Activated CD4-positive, alpha-beta T cell treated with anti-CD3 and anti-CD28 coated beads for 36 hours (primary cell): Measurements from ENCODE around the gene CTDSPL. TPM values are rescaled to one million over a fixed set of nuclear protein-coding genes. Genes with fewer than 3 reads are reported as not detected.

ENCODE experiments used
- ATAC-seq: fragments of 200-7000 bp; cut with Tn5 transposase; one replicate; pipeline ENCODE4 v1.10.0; 2021; ENCODE audit warnings: mild to moderate bottlenecking, moderate library complexity
- CTCF ChIA-PET: fragments of 350-600 bp; sonication (Branson Sonifier 250); formaldehyde crosslinking; loops from one replicate; lab custom pipeline; 2021; ENCODE audit warnings: antibody characterized with exemption; lab: Charles Lee
- POLR2A ChIA-PET: fragments of 350-600 bp; sonication (Branson Sonifier 250); formaldehyde crosslinking; loops from one replicate; lab custom pipeline; 2021; ENCODE audit warnings: antibody characterized with exemption, inconsistent platforms; lab: Charles Lee
- DNase-seq: peaks from one replicate; pipeline ENCODE4 v3.0.0-alpha.2; 2020
- H3K27ac Mint-ChIP-seq: one replicate; pipeline ENCODE4 v1.8.0; 2021; ENCODE audit warnings: mixed read lengths
- H3K27me3 Mint-ChIP-seq: one replicate; pipeline ENCODE4 v1.8.0; 2021; ENCODE audit warnings: mixed read lengths
- H3K36me3 Mint-ChIP-seq: one replicate; pipeline ENCODE4 v1.8.0; 2021; ENCODE audit warnings: low read depth, mixed read lengths
- H3K4me1 Mint-ChIP-seq: one replicate; pipeline ENCODE4 v1.8.0; 2021; ENCODE audit warnings: mixed read lengths
- H3K4me3 Mint-ChIP-seq: one replicate; pipeline ENCODE4 v1.8.0; 2021; ENCODE audit warnings: mild to moderate bottlenecking, moderate library complexity, mixed read lengths
- H3K9me3 Mint-ChIP-seq: one replicate; pipeline ENCODE4 v1.8.0; 2021; ENCODE audit warnings: low read depth, mixed read lengths
- intact Hi-C, 2 experiments: fragments of 100-400 bp; cut with DNase I in 1 of 2; cut with micrococcal nuclease in 1 of 2; formaldehyde crosslinking; loops; one replicate each; pipeline versions ENCODE4 v1.14.2 to v1.15.1; 2022 to 2024; cut with DNase I, micrococcal nuclease
- total RNA-seq, 2 experiments: library from RNA; stranded (reverse); gene quantifications; one replicate each; pipeline ENCODE4 v1.2.3, GENCODE V29; 2021

Gene CTDSPL
- total RNA-seq, 2 experiments from 2014 or later = 3.9 to 5.3 TPM

- no peak overlapping the region for H3K27ac Mint-ChIP-seq
These were observed 73.6 kb downstream of the CTDSPL start for GRCh38 chr3:37935290-37935668.

GRCh38 chr3:37935756-37936666 is 74.3 kb downstream of the CTDSPL start:
- no peaks in the 10 kb centered on the region for H3K27me3 Mint-ChIP-seq
- POLR2A ChIA-PET = no interaction called here
- H3K4me1 Mint-ChIP-seq = no peaks in the 10 kb centered on the region
- CTCF ChIA-PET = interaction anchor here (1.1 kb wide), 1 partner anchor 39 kb away, joined by 4 read pairs; no protein-coding TSS in a partner anchor
- no peak overlapping the region for H3K27ac Mint-ChIP-seq
- intact Hi-C loops = no loop called here
- ATAC-seq = no peak
- DNase-seq = no peak
- no peaks in the 10 kb centered on the region for H3K36me3 Mint-ChIP-seq
- no peak overlapping the region for H3K4me3 Mint-ChIP-seq
- H3K9me3 Mint-ChIP-seq = no peaks in the 10 kb centered on the region

More at GRCh38 chr3:37935290-37935668, 73.6 kb downstream of the CTDSPL start:
- intact Hi-C loops = no loop called here
- Mint-ChIP-seq H3K9me3 (no peaks in the 10 kb centered on the region), H3K36me3 (no peaks in the 10 kb centered on the region), H3K4me1 (no peaks in the 10 kb centered on the region), H3K27me3 (no peaks in the 10 kb centered on the region), H3K4me3 (no peak overlapping the region)
- CTCF ChIA-PET = no interaction called here
- DNase-seq = no peak
- POLR2A ChIA-PET = no interaction called here
- ATAC-seq = no peak

GRCh38 chr3:37937156-37937555 is 75.5 kb downstream of the CTDSPL start:
- no peaks in the 10 kb centered on the region for H3K9me3 Mint-ChIP-seq
- H3K27ac Mint-ChIP-seq = no peak overlapping the region
- intact Hi-C loops = no loop called here
- no peak for DNase-seq
- no peak overlapping the region for H3K4me3 Mint-ChIP-seq
- no peaks in the 10 kb centered on the region for H3K27me3 Mint-ChIP-seq
- POLR2A ChIA-PET = no interaction called here
- no peaks in the 10 kb centered on the region for H3K4me1 Mint-ChIP-seq
- CTCF ChIA-PET = interaction anchor here (1.1 kb wide), 1 partner anchor 38 kb away, joined by 4 read pairs; no protein-coding TSS in a partner anchor
- H3K36me3 Mint-ChIP-seq = no peaks in the 10 kb centered on the region
- ATAC-seq = no peak

- Mint-ChIP-seq H3K4me1 (no peaks in the 10 kb centered on the region), H3K27me3 (no peaks in the 10 kb centered on the region), H3K9me3 (no peaks in the 10 kb centered on the region), H3K4me3 (no peak overlapping the region), H3K36me3 (no peaks in the 10 kb centered on the region), H3K27ac (no peak overlapping the region)
- ATAC-seq = no peak
- ChIA-PET CTCF (interaction anchor here (0.7 to 1.5 kb wide), 3 partner anchors 29 to 37 kb away, joined by 3 to 4 read pairs (median 3); no protein-coding TSS in a partner anchor), POLR2A (no interaction called here)
- intact Hi-C loops = no loop called here
- no peak for DNase-seq
These were observed 76.3 kb downstream of the CTDSPL start for GRCh38 chr3:37938011-37938410.

- no peaks in the 10 kb centered on the region for H3K9me3 Mint-ChIP-seq
- DNase-seq = no peak
- no peaks in the 10 kb centered on the region for H3K4me1 Mint-ChIP-seq
- no peak for ATAC-seq
- H3K36me3 Mint-ChIP-seq = no peaks in the 10 kb centered on the region
- H3K27me3 Mint-ChIP-seq = no peaks in the 10 kb centered on the region
- intact Hi-C loops = no loop called here
- no peak overlapping the region for H3K4me3 Mint-ChIP-seq
- H3K27ac Mint-ChIP-seq = no peak overlapping the region
- ChIA-PET CTCF (interaction anchor here (0.9 kb wide), 1 partner anchor 27 kb away, joined by 3 read pairs; no protein-coding TSS in a partner anchor), POLR2A (no interaction called here)
These were observed 78.7 kb downstream of the CTDSPL start for GRCh38 chr3:37940242-37940908.

GRCh38 chr3:37941608-37942508 is 80.2 kb downstream of the CTDSPL start:
- Mint-ChIP-seq H3K36me3 (no peaks in the 10 kb centered on the region), H3K4me3 (no peak overlapping the region), H3K27me3 (no peaks in the 10 kb centered on the region), H3K27ac (no peak overlapping the region), H3K4me1 (no peaks in the 10 kb centered on the region), H3K9me3 (no peaks in the 10 kb centered on the region)
- intact Hi-C loops = no loop called here
- DNase-seq = no peak
- ChIA-PET CTCF (no interaction called here), POLR2A (no interaction called here)
- ATAC-seq = no peak

- ATAC-seq (no peak), DNase-seq (no peak)
- Mint-ChIP-seq H3K27me3 (no peaks in the 10 kb centered on the region), H3K4me3 (no peak overlapping the region), H3K9me3 (no peaks in the 10 kb centered on the region), H3K36me3 (no peaks in the 10 kb centered on the region), H3K27ac (no peak overlapping the region), H3K4me1 (no peaks in the 10 kb centered on the region)
- intact Hi-C loops = no loop called here
- ChIA-PET POLR2A (no interaction called here), CTCF (no interaction called here)
These were observed 81.0 kb downstream of the CTDSPL start for GRCh38 chr3:37942646-37943045.

- ATAC-seq (no peak), DNase-seq (no peak)
- H3K27me3 Mint-ChIP-seq = no peaks in the 10 kb centered on the region
- intact Hi-C loops = no loop called here
- H3K4me3 Mint-ChIP-seq = no peak overlapping the region
- H3K9me3 Mint-ChIP-seq = no peaks in the 10 kb centered on the region
- no peak overlapping the region for H3K27ac Mint-ChIP-seq
- POLR2A ChIA-PET = no interaction called here
- H3K4me1 Mint-ChIP-seq = no peaks in the 10 kb centered on the region
- H3K36me3 Mint-ChIP-seq = no peaks in the 10 kb centered on the region
- CTCF ChIA-PET = interaction anchor here (0.6 kb wide), 1 partner anchor 8 kb away, joined by 3 read pairs; no protein-coding TSS in a partner anchor
These were observed 81.4 kb downstream of the CTDSPL start for GRCh38 chr3:37943126-37943525.

- ATAC-seq = no peak
- POLR2A ChIA-PET = no interaction called here
- Mint-ChIP-seq H3K36me3 (no peaks in the 10 kb centered on the region), H3K9me3 (no peaks in the 10 kb centered on the region), H3K4me1 (no peaks in the 10 kb centered on the region), H3K4me3 (no peak overlapping the region), H3K27ac (no peak overlapping the region), H3K27me3 (no peaks in the 10 kb centered on the region)
- no peak for DNase-seq
- CTCF ChIA-PET = interaction anchor here (0.6 kb wide), 1 partner anchor 9 kb away, joined by 3 read pairs; no protein-coding TSS in a partner anchor
- intact Hi-C loops = no loop called here
These were observed 82.1 kb downstream of the CTDSPL start for GRCh38 chr3:37943631-37944314.

GRCh38 chr3:37944391-37944842 is 82.7 kb downstream of the CTDSPL start:
- Mint-ChIP-seq H3K27me3 (no peaks in the 10 kb centered on the region), H3K9me3 (no peaks in the 10 kb centered on the region), H3K27ac (no peak overlapping the region), H3K4me1 (no peaks in the 10 kb centered on the region), H3K4me3 (no peak overlapping the region), H3K36me3 (no peaks in the 10 kb centered on the region)
- CTCF ChIA-PET = interaction anchor here (0.8 kb wide), 1 partner anchor 30 kb away, joined by 3 read pairs; no protein-coding TSS in a partner anchor
- intact Hi-C loops = no loop called here
- POLR2A ChIA-PET = no interaction called here
- DNase-seq = no peak
- ATAC-seq = no peak
